PC-9 (cell line): ENCODE data around the gene RHOBTB3. TPM values are rescaled to one million over a fixed set of nuclear protein-coding genes. Genes with fewer than 3 reads are reported as not detected.
"Not testable (repeated sequence)": the region's sequence is repeated elsewhere in the genome, so short reads cannot be mapped to it uniquely, and the experiment has no call there.

Experiments used
- BruUV-seq: library from RNA; stranded (reverse); fragments of 400-500 nt; replicated peaks from 2 replicates; lab custom pipeline; 2021; lab: Mats Ljungman, UMichigan
- CTCF ChIA-PET: fragments of 300-600 bp; sonication (Branson Sonifier 250); formaldehyde crosslinking; loops from one replicate; lab custom pipeline; 2022; ENCODE audit warnings: antibody characterized with exemption; lab: Charles Lee
- POLR2A ChIA-PET: fragments of 300-600 bp; sonication (Branson Sonifier 250); formaldehyde crosslinking; loops from one replicate; lab custom pipeline; 2022; ENCODE audit warnings: antibody characterized with exemption; ENCODE audit not compliant: unreplicated experiment; lab: Charles Lee
- DNase-seq, 2 experiments: peaks; one replicate each; pipeline versions ENCODE4 v3.0.0 to v3.0.0-alpha.2; 2015 to 2022; ENCODE audit warnings: mixed read lengths in 1 of 2
- H2AFZ ChIP-seq: fragments of 200-600 bp; sonication (generic); 2 replicates; pipeline ENCODE4 v1.8.1; 2017; ENCODE audit warnings: antibody characterized with exemption
- H3F3A ChIP-seq: fragments of 200-600 bp; sonication (generic); 2 replicates; pipeline ENCODE4 v1.8.1; 2017; ENCODE audit warnings: antibody characterized with exemption, mild to moderate bottlenecking, low read depth; ENCODE audit not compliant: insufficient read depth
- H3K27ac ChIP-seq: fragments of 200-600 bp; sonication (generic); 2 replicates; pipeline ENCODE4 v1.6.1; 2016; ENCODE audit warnings: mixed run types
- H3K27me3 ChIP-seq: fragments of 200-600 bp; sonication (generic); 2 replicates; pipeline ENCODE4 v1.6.1; 2016; ENCODE audit warnings: low read depth, mixed run types; ENCODE audit not compliant: insufficient read depth
- H3K36me3 ChIP-seq: fragments of 200-600 bp; sonication (generic); 2 replicates; pipeline ENCODE4 v1.6.1; 2016; ENCODE audit warnings: low read depth, mixed run types
- H3K4me1 ChIP-seq: fragments of 200-600 bp; sonication (generic); replicated peaks from 2 replicates; pipeline ENCODE4 v1.6.1; 2016; ENCODE audit warnings: mixed run types; ENCODE audit not compliant: insufficient read depth
- H3K4me2 ChIP-seq: fragments of 200-600 bp; sonication (generic); 2 replicates; pipeline ENCODE4 v1.6.1; 2017; ENCODE audit warnings: mixed run types
- H3K4me3 ChIP-seq: fragments of 200-600 bp; sonication (generic); 2 replicates; pipeline ENCODE4 v1.6.1; 2016; ENCODE audit warnings: mixed run types
- H3K79me2 ChIP-seq: fragments of 200-600 bp; sonication (generic); 2 replicates; pipeline ENCODE4 v1.6.1; 2017; ENCODE audit warnings: low read depth, mixed run types
- H3K9me2 ChIP-seq: fragments of 200-600 bp; sonication (generic); 2 replicates; pipeline ENCODE4 v1.8.1; 2017; ENCODE audit warnings: mild to moderate bottlenecking; ENCODE audit not compliant: insufficient read depth
- H3K9me3 ChIP-seq: fragments of 200-600 bp; sonication (generic); 2 replicates; pipeline ENCODE4 v1.8.1; 2016; ENCODE audit warnings: low read depth; ENCODE audit not compliant: insufficient read depth
- H4K20me1 ChIP-seq: fragments of 200-600 bp; sonication (generic); 2 replicates; pipeline ENCODE4 v1.8.1; 2017; ENCODE audit not compliant: insufficient read depth
- CTCF ChIP-seq: fragments of 200-600 bp; sonication (generic); conservative IDR thresholded peaks from 2 replicates; pipeline ENCODE4 v1.6.1; 2017; ENCODE audit warnings: mixed run types, antibody characterized with exemption, mild to moderate bottlenecking, moderate library complexity
- EZH2 ChIP-seq: fragments of 200-600 bp; sonication (generic); IDR thresholded peaks from 2 replicates; pipeline ENCODE4 v1.8.0; 2017; ENCODE audit warnings: antibody characterized with exemption, low read depth
- intact Hi-C: fragments of 100-400 bp; cut with micrococcal nuclease; formaldehyde crosslinking; loops from one replicate; pipeline ENCODE4 v1.10.0; 2022; ENCODE audit not compliant: unreplicated experiment
- total RNA-seq: library from RNA; stranded (reverse); gene quantifications from 2 replicates; pipeline ENCODE4 v1.2.3, GENCODE V29; 2021

RHOBTB3 gene
- total RNA-seq, 1 experiment from 2014 or later = 87.6 TPM

GRCh38 chr5:95711501-95712346 lies 19.4 kb upstream of the RHOBTB3 start:
- TSS peak; percentile 41 for BruUV-seq
- intact Hi-C loops = loop anchor here (1.0 to 10.0 kb wide), 6 partner anchors 17 to 543 kb away; partner anchors contain the start of gene RFESD

GRCh38 chr5:95712347-95712958 lies 18.7 kb upstream of the RHOBTB3 start:
- peaks cover 47% of the 10 kb centered on the region for H3K4me1 ChIP-seq
- H3K9me3 ChIP-seq = no peaks in the 10 kb centered on the region
- H2AFZ ChIP-seq = no peak overlapping the region
- peak; percentile 86 to 99 for DNase-seq
- no peaks in the 10 kb centered on the region for H3K79me2 ChIP-seq
- BruUV-seq = no TSS peak
- no peak overlapping the region for H3K4me3 ChIP-seq
- TF ChIP-seq CTCF (no peak), EZH2 (no peak)
- ChIA-PET POLR2A (interaction anchor here (0.6 kb wide), 2 partner anchors 15 to 108 kb away, joined by 3 to 7 read pairs; no protein-coding TSS in a partner anchor), CTCF (no interaction called here)
- H3K36me3 ChIP-seq = no peaks in the 10 kb centered on the region
- H3K27me3 ChIP-seq = no peaks in the 10 kb centered on the region
- H3F3A ChIP-seq = peaks cover 18% of the 10 kb centered on the region
- intact Hi-C loops = loop anchor here (1.0 to 10.0 kb wide), 6 partner anchors 16 to 542 kb away; partner anchors contain the start of gene RFESD
- H4K20me1 ChIP-seq = no peaks in the 10 kb centered on the region
- H3K9me2 ChIP-seq = no peaks in the 10 kb centered on the region
- H3K27ac ChIP-seq = peak overlapping the region; percentile 74
- H3K4me2 ChIP-seq = peak overlapping the region; percentile 55

More at GRCh38 chr5:95711501-95712346, 19.4 kb upstream of the RHOBTB3 start:
- DNase-seq = no peak
- H3K4me1 ChIP-seq = peaks cover 47% of the 10 kb centered on the region
- ChIA-PET CTCF (no interaction called here), POLR2A (interaction anchor here (0.6 kb wide), 2 partner anchors 16 to 109 kb away, joined by 3 to 7 read pairs; no protein-coding TSS in a partner anchor)
- peaks cover 18% of the 10 kb centered on the region for H3F3A ChIP-seq
- H3K9me2 ChIP-seq = no peaks in the 10 kb centered on the region
- H3K4me3 ChIP-seq = no peak overlapping the region; the same call in 1 of the 2 replicates
- no peak for TF ChIP-seq CTCF
- TF ChIP-seq EZH2 = no peak
- H3K4me2 ChIP-seq = peak overlapping the region; percentile 73
- H3K27ac ChIP-seq = peak overlapping the region; percentile 74
- no peaks in the 10 kb centered on the region for H3K27me3 ChIP-seq
- no peaks in the 10 kb centered on the region for H4K20me1 ChIP-seq
- H3K9me3 ChIP-seq = no peaks in the 10 kb centered on the region
- no peaks in the 10 kb centered on the region for H3K36me3 ChIP-seq
- no peaks in the 10 kb centered on the region for H3K79me2 ChIP-seq
- H2AFZ ChIP-seq = no peak overlapping the region

GRCh38 chr5:95713246-95713645 lies 17.9 kb upstream of the RHOBTB3 start:
- DNase-seq, H3K9me2 ChIP-seq, H3K79me2 ChIP-seq, H3K4me3 ChIP-seq, POLR2A ChIA-PET, H2AFZ ChIP-seq, H4K20me1 ChIP-seq, H3K9me3 ChIP-seq, H3K4me2 ChIP-seq, H3K27me3 ChIP-seq, CTCF ChIA-PET, H3K36me3 ChIP-seq, BruUV-seq: not testable (repeated sequence)
- Histone ChIP-seq H3K4me1 (peaks cover 47% of the 10 kb centered on the region), H3F3A (peaks cover 18% of the 10 kb centered on the region), H3K27ac (peak overlapping the region; percentile 74; the same call in 1 of the 2 replicates)
- intact Hi-C loops = loop anchor here (2.0 to 10.0 kb wide), 4 partner anchors 51 to 542 kb away; partner anchors contain the start of gene RFESD
